Breast epithelium (tissue), 3 donors: Measurements from ENCODE around the gene HSPA12B.

Source experiments
- CTCF ChIP-seq, 3 donors: fragments of 450-650 bp; IDR thresholded peaks; one replicate each; pipeline ENCODE4 v1.5.1; 2016 to 2017; ENCODE audit warnings: antibody characterized with exemption in 3 of 3, mild to moderate bottlenecking in 3 of 3, moderate library complexity in 3 of 3
- POLR2A ChIP-seq: fragments of 450-650 bp; IDR thresholded peaks from one replicate; pipeline ENCODE4 v1.6.1; 2016; ENCODE audit warnings: antibody characterized with exemption, mild to moderate bottlenecking, moderate library complexity
- POLR2AphosphoS5 ChIP-seq, 3 donors: sonication (generic); formaldehyde crosslinking; IDR thresholded peaks; one replicate each; pipeline ENCODE4 v1.6.1; 2017; ENCODE audit warnings: antibody characterized with exemption in 3 of 3

- no peak for TF ChIP-seq CTCF (IDR thresholded peaks at IDR 0.05)
- TF ChIP-seq POLR2AphosphoS5 (IDR thresholded peaks at IDR 0.05) = no peak
- no peak for TF ChIP-seq POLR2A
Measured at GRCh38 chr20:3698591-3699001, 33.9 kb upstream of the HSPA12B start.
